ENCODE results near the gene RNF145. TPM values are rescaled to one million over a fixed set of nuclear protein-coding genes. Genes with fewer than 3 reads are reported as not detected.
A peak's percentile ranks its signal among the peaks of the same experiment; 100 is the strongest.
"Not testable (repeated sequence)": the region's sequence is repeated elsewhere in the genome, so short reads cannot be mapped to it uniquely, and the experiment has no call there.

Gene RNF145
- total RNA-seq, 1 donor from 2014 or later = 46.7 TPM

GRCh38 chr5:159163027-159163700 lies 46.2 kb downstream of the RNF145 start:
- peak; percentile 91 for DNase-seq (ENCODE audit: low read depth)
- H3K27me3 ChIP-seq (ENCODE audit: control insufficient read depth, insufficient read depth, low read length) = no peaks in the 10 kb centered on the region
- no peak overlapping the region for H3K4me3 ChIP-seq (ENCODE audit: low read depth, low read length)
- no peak for TF ChIP-seq CTCF (IDR thresholded peaks at IDR 0.05; ENCODE audit: insufficient read depth, low read length, poor library complexity, severe bottlenecking)
- no peaks in the 10 kb centered on the region for H3K36me3 ChIP-seq (ENCODE audit: control insufficient read depth, insufficient read depth, low read length)

GRCh38 chr5:159161361-159162214 lies 47.8 kb downstream of the RNF145 start:
- Histone ChIP-seq H3K4me3 (ENCODE audit: low read depth, low read length) (no peak overlapping the region), H3K36me3 (ENCODE audit: control insufficient read depth, insufficient read depth, low read length) (no peaks in the 10 kb centered on the region), H3K27me3 (ENCODE audit: control insufficient read depth, insufficient read depth, low read length) (no peaks in the 10 kb centered on the region)
- no peak for TF ChIP-seq CTCF (IDR thresholded peaks at IDR 0.05; ENCODE audit: insufficient read depth, low read length, poor library complexity, severe bottlenecking)
- DNase-seq (ENCODE audit: low read depth) = no peak

- H3K36me3 ChIP-seq (ENCODE audit: control insufficient read depth, insufficient read depth, low read length); DNase-seq (ENCODE audit: low read depth); H3K27me3 ChIP-seq (ENCODE audit: control insufficient read depth, insufficient read depth, low read length); H3K4me3 ChIP-seq (ENCODE audit: low read depth, low read length): not testable (repeated sequence)
Observed at GRCh38 chr5:159158553-159159091, 50.7 kb downstream of the RNF145 start.

- no peak for DNase-seq (ENCODE audit: low read depth)
- no peak for TF ChIP-seq CTCF (IDR thresholded peaks at IDR 0.05; ENCODE audit: insufficient read depth, low read length, poor library complexity, severe bottlenecking)
- Histone ChIP-seq H3K36me3 (ENCODE audit: control insufficient read depth, insufficient read depth, low read length) (no peaks in the 10 kb centered on the region), H3K27me3 (ENCODE audit: control insufficient read depth, insufficient read depth, low read length) (no peaks in the 10 kb centered on the region), H3K4me3 (ENCODE audit: low read depth, low read length) (no peak overlapping the region)
Observed at GRCh38 chr5:159157552-159157951, 51.8 kb downstream of the RNF145 start.

GRCh38 chr5:159156426-159157238 lies 52.7 kb downstream of the RNF145 start:
- TF ChIP-seq CTCF (IDR thresholded peaks at IDR 0.05; ENCODE audit: insufficient read depth, low read length, poor library complexity, severe bottlenecking) = peak; percentile 77
- Histone ChIP-seq H3K36me3 (ENCODE audit: control insufficient read depth, insufficient read depth, low read length) (no peaks in the 10 kb centered on the region), H3K27me3 (ENCODE audit: control insufficient read depth, insufficient read depth, low read length) (no peaks in the 10 kb centered on the region), H3K4me3 (ENCODE audit: low read depth, low read length) (no peak overlapping the region)
- DNase-seq (ENCODE audit: low read depth) = peak; percentile 45

GRCh38 chr5:159155960-159156359 lies 53.4 kb downstream of the RNF145 start:
- H3K36me3 ChIP-seq (ENCODE audit: control insufficient read depth, insufficient read depth, low read length) = no peaks in the 10 kb centered on the region
- no peak for TF ChIP-seq CTCF (IDR thresholded peaks at IDR 0.05; ENCODE audit: insufficient read depth, low read length, poor library complexity, severe bottlenecking)
- H3K27me3 ChIP-seq (ENCODE audit: control insufficient read depth, insufficient read depth, low read length) = no peaks in the 10 kb centered on the region
- no peak overlapping the region for H3K4me3 ChIP-seq (ENCODE audit: low read depth, low read length)
- DNase-seq (ENCODE audit: low read depth) = no peak
